ENCODE data around the gene C16orf95.
"Not testable (repeated sequence)": the region's sequence is repeated elsewhere in the genome, so short reads cannot be mapped to it uniquely, and the experiment has no call there.

Gene C16orf95

DNA sequence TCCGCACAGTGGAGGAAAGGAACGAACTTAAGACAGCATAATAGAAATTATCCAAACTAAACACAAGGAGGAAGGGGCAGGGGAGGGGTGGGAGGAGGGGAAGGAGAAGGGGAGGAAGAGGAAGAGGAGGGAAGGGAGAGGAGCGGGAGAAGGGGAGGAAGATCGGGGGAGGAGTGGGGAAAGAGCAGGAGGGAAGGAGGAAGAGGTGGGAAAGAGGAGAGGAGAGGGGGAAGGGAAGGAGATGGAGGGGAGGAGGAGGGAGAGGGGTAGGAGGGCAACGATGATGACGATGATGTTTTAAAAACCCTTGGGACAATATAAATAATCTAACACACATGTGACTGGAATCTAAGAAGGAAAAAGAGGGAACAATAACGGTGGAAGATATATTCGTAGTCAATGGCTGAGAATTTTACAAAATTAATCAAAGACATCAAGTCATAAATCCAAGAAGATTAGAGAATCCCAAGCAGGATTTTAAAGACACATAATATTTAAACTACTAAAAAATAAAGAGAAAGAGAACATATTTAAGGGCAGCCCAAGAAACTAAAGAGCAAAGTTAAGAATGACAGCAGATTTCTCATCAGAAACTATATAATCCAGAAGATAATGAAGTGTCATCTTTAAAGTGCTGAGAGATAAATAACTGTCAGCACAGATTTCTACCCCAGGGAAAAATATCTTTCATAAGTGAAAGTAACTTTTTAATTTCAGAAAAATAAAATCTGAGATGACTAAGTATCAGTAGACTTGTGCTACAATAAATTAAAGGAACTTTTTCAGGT, 30.2 kb downstream of the C16orf95 start:
- no peak for DNase-seq (ENCODE audit: low read depth)

DNA sequence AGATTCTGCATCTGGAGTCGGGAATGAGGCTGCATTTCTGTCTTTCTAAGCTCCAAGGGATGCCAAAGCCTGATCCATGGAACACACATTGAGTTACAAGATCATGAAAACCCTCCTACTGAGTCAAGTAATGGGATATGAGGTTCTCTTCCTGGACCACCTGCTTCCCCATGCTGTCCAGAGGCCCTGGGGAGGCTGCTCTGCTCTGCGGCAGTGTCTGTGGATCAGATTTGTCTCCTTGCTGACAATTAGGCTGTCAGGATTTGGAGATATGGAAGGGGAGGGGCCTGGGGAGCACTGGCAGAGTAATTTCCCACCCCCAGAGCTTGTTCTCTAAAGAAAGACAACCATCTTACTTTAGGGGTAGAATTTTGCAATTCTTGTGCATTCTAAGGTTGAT, 33.0 kb downstream of the C16orf95 start:
- DNase-seq (ENCODE audit: low read depth): no peak

DNA sequence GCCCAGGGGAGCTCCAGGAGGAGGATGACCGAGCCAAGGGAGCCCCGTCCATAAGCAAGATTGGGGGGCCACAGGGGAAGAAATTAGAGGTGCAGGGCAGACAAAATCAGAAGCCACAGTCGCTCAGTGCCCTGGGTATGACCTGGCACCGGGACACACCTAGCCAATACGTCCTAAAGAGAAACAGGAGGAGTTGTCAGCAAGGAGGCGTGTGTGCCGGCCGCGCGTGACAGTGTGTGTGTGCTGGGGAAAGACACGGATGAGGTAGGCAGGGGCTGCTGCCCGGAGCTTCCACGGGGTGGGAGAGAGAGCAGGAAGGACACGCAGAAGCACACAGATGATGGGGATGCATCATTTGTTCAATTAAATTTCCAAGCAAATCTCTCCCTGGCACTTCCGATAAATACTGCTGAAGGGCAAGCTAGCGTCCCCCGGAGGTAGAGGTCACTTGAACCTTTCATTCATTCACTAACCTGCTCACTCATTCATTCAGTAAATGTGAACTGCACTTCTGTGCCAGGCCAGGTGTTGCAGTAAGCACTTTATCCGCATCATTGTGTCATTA, 38.0 kb downstream of the C16orf95 start:
- DNase-seq (ENCODE audit: low read depth): no peak

DNA sequence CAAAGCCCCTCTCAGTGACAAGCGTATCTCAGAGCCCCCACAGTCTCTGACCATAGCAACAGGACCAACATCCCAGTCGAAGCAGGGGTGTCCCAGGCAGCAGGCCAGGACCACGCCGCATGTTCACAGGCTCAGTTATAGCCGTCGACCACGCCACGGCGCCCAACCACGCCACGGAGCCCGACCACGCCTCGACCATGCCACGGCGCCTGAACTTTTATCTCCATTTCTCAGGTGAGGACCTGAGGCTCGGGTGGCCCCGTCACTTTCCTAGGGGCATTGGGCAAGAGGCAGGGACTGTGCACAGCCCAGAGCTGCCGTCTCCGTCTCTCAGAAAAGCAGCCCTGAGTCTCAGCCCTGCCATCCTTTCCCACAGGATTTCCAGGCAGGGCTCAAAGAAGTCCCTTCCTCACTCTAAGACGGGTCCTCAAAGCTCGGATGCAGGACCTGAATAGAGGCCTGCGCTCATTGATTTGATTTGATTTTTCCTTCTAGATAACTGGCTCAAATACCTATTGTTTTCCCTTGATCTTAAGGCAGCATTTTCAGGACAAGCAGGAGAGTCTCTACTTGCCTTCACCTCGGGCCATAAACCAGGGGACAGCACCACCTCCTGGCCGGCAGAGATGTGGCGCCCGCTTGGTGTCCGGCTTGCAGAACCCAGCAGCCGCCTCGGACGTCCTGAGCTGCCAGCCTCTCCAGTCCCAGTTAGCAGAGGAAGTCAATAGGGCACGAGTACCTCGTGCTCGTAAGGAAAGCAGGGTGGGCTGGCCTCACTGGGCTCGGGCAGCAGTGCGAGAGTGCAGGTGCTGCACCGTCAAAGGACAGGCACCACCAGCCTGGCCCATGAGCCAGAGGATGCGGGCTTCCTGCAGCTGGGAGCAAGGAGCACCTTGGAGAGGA, 38.8 kb downstream of the C16orf95 start:
- DNase-seq (ENCODE audit: low read depth): peak; percentile 8

DNA sequence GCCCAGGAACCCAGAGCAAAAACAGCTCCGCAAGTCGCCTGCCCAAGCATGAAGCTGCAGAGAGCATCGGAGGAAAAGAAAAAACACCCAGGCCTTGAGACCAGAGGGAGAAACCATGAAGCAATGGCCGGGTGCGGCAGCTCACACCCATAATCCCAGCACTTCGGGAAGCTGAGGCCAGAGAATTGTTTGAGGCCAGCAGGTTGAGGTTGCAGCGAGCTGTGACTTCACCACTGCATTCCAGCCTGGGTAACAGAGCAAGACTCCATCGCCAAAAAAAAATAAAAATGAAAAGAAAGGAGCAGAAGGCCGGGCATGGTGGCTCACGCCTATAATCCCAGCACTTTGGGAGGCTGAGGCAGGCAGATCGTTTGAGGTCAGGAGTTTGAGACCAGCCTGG, 40.3 kb downstream of the C16orf95 start:
- DNase-seq (ENCODE audit: low read depth): no peak

DNA sequence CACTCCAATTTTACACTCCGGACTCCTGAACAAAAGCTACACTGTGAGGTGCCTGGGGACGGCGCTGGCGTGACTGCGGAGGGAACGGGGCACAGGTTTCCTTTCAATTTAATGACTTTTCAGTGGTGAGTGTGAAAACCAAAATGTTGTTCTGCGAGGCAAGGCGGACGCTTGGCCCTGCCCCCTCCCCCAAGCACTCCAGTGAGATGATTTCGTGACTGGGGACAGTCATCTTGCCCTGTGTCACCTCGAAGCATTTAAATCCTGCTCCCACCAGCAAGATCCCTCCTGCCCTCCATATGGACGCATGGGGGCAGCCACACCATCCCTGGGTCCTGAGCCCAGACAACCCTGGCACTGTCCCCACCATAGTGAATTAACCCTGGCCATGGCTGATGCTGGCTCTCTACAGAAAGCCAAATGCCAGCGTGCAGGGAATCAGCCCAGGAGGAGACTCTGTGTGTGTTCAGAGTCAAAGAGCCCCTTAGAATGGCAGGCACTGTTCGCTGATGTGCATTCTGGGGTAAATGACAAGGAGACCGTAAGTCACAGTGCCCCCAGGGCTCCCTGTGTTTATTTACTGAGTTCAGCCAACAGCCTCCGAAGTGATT, 41.0 kb downstream of the C16orf95 start:
- DNase-seq (ENCODE audit: low read depth): no peak

DNA sequence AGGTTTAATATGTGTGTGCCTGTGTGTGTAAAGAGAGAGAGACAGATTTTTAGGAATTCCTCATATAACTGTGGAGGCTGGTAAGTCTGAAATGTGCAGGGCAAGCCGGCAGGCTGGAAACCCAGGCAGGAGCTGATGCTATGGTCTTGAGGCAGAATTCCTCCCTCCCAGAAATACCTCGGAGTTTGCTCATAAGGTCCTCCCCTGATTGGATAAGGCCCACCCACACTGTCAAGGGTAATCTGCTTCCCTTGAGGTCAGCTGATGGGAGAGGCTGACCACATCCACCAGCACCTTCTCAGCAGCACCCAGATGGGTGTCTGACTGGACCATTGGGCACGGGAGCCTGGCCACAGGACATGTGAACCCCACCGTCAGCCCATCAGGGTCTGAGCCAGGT, 42.4 kb downstream of the C16orf95 start:
- DNase-seq (ENCODE audit: low read depth): no peak

DNA sequence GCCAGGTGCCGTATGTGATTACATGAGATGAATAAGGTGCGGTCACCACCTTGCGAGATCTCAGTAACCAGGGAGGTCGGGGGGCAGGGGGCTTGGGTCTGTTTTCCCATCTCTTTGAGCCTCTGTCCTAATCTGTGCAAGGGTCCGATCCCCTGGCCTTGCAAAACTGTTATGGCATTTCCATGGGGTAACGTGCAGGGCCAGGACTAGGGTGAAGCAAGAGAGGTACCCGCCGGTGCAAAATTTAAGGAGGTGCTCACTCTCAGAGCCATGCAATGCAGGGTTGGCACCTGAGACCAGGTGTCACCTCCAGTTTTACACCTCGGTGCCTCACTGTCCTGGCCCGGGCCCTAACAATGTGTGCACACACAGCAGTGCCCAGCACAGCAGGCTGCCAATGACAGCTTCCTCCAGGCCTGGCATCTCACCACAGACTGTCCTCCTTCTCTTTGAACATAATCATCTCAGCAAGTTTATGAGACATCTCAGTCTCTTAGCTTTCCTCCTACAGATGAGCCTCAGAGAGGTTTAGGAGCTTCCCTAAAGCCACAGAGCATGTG, 43.6 kb downstream of the C16orf95 start:
- DNase-seq (ENCODE audit: low read depth): no peak

DNA sequence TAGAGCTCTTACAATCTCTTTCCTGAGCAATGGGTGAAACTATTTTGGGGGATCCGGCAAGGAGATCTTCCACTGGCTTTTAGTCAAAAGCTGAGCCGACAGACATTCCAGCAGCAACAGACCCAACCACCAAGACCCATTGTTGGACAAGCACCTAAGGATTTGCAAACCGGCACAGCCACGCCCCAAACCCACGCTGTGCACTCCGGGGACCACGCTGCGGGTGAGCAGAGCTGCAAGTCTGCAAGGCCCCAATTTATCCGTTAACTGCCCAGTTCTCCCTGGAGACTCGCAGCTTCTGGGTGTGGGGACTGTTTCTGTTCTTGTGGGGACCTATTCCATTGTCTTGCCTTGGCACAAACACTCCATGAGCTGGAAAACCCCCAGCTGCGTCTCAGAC, 45.9 kb downstream of the C16orf95 start:
- no peak for DNase-seq (ENCODE audit: low read depth)

DNA sequence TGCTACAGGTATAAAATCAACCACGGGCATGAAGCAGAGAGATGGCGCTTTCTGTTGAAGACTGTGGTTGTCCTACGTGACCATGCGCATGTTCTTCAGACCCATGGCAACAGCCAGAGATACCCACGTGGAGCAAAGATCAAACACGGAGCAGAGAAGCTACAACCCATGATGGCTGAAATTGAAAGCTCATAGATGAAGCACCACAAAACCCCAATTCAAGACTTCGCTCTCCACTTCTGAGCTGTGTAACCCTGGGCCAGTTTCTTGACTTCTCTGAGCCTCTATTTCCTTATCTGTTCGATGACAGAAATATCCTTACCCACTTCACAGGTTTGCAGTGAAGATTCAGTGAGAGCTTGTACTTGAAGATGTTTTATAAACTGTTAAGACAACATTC, 49.6 kb downstream of the C16orf95 start:
- DNase-seq (ENCODE audit: low read depth): no peak

DNA sequence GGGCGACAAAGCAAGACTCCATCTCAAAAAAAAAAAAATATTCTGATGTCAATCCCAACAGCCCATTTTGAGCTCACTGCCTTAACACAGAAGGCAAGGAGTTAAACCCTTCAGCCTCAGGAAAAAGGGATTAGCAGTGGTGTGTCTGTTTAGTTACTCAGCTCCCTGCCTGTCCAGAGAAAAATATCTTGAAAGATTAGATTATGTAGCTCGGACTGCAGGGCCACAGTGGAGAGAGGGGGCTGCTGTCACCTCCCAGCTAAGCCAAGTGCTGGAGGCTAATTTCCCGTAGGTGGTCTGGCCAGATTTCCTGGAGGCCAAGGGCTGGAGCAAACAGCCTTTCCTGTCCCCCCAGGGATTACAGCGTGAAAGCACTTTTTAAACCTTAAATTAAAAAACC, 50.3 kb downstream of the C16orf95 start:
- no peak for DNase-seq (ENCODE audit: low read depth)

DNA sequence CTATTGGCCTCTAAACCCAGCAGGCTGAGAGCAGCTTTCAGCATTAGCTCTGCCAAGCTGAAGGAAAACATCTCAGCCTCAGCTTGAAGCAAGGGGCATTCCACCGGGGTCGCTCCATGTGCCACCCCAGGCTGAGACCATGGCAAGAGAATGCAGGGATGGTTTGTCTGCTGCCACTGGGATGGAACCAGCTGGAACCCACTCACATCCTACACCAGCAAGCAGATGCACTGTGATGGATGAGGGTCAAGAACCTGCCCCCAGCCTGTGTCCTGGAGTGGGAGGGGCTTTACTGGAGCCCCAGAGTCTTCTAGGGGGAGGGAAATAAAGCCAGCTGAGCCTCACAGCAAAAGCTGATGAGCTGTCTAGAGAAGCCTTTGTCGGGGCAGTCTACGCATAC, 51.9 kb downstream of the C16orf95 start:
- DNase-seq (ENCODE audit: low read depth): no peak

DNA sequence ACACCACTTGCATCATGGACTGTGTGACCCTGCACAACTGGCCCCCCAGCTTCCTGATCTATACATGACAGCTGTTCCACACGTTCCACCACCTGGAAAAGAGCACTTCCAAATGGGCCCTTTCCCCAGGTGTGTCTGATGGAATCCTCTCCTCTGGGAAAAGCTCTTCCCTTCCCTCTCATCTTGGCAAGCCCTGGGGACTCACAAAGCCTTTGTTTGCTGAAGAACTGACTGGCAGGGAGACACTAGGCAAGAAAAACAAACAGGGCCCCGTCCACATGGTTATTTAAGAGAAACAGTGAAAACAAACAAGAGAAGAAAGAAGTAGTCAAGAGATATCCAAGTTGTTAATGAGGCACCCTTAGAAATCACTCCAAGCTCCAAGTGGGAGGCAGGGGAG, 52.6 kb downstream of the C16orf95 start:
- no peak for DNase-seq (ENCODE audit: low read depth)

DNA sequence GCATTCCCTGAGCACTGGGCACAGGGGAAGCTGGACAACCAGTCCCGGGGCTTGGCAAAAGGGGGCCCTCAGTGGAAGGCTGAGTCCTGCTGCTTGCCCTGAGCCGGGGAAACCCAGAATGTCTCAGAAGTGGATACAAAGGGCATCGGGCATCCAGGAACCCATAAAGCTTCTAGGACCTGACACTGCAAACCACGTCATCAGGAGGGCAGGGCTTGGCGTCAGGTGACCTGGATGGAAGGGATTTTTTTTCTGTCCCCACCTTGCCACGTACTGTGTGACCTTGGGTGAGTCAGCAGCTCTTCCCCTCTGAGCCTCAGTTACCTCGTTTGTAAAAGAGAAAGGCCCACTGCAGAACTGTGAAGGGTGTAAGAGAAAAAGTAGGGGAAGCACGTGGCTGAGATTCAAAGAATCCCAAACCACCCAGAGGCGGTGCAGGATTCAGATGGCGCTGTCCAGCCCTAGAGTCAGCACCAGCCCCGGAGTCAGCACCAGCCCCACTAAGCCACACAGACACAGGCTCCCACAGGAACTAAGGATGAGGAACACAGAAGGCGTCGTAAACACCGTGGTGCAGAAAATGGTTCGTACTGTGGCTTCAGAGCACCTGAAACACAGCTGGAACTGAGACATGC, 53.7 kb downstream of the C16orf95 start:
- no peak for DNase-seq (ENCODE audit: low read depth)

DNA sequence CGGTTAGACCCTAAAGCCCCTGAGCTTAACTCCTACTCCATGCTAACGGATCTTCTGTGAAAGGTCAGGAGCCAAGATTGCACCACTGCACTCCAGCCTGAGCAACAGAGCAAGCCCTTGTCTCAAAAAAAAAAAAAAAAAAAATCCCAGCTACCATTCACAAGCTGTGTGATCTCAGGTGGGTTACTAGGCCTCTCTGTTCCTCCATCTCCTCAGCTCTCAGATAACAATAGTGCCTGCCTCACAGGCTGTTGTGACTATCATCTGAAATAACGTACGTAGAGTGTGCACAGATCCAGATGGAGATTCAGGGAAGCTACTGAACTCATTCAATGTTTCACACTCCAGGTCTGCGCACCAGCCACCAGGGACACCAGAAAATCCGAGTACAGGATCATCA, 57.8 kb downstream of the C16orf95 start:
- no peak for DNase-seq (ENCODE audit: low read depth)

DNA sequence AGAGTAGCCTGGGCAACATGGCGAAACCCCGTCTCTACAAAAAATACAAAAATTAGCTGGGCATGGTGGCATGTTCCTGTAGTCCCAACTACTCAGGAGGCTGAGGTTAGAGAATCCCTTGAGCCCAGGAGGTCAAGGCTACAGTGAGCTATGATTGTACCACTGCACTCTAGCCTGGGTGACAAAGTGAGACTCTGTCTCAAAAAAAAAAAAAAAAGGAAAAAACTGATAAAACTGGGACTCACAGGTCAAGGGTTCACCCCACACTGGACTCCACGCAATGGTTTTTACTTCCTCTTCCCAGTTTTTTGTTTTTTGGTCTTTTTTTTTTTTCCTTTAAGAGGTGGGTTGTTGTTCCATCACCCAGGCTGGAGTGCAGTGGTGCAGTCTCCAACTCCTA, 58.5 kb downstream of the C16orf95 start:
- DNase-seq (ENCODE audit: low read depth): not testable (repeated sequence)

DNA sequence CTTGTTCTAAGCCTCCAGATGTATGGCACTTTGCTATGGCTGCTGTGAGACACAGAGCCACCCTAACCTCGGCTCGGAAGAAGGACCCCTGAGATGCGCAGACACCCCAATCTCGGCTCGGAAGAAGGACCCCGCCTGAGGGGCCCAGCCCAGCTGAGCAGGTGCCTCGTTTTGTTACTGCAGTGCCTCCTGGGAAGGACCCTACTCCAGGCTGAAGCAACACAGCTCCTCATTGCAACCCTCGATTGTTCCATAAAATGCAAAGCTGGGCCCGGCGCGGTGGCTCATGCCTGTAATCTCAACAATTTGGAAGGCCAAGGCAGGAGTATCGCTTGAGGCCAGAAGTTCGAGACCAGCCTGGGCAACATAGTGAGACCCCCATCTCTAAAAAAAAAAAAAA, 61.3 kb downstream of the C16orf95 start:
- DNase-seq (ENCODE audit: low read depth): no peak

DNA sequence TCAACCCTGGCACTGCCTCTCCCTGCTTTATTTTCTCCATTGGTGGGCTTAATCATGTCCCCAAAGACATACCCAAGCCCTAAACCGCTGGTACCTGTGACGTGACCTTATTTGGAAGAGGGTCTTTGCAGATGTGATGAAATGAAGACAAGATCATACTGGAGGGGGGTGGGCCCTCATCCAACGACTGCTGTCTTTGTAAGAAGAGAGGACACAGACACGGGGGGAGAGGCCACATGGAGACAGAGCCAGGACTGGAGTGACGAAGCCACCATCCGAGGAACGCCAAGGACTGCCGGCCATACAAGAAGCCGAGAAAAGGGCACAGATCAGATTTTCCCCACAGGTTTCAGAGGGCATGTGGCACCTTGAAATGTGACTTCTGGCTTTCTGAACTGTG, 62.5 kb downstream of the C16orf95 start:
- DNase-seq (ENCODE audit: low read depth): no peak

DNA sequence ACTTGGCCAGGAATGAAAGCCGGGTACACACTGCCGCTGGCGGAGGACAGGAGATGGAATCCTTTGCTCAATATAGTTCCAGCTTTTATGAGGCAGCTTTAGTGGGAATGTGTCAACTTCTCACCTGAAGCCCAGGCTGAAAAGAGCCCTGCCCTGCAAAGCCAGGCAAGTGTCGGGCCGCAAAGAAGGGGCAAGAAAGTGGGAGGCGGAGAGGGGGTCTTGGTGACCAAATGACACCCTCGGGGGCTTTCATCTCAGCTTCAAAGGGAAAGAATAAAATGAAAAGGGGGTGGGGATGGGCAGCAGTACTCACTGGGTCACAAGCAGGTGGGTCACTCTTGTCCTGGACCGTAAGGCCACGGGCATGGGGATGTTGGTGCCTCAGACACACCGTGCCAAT, 62.9 kb downstream of the C16orf95 start:
- DNase-seq (ENCODE audit: low read depth): no peak

DNA sequence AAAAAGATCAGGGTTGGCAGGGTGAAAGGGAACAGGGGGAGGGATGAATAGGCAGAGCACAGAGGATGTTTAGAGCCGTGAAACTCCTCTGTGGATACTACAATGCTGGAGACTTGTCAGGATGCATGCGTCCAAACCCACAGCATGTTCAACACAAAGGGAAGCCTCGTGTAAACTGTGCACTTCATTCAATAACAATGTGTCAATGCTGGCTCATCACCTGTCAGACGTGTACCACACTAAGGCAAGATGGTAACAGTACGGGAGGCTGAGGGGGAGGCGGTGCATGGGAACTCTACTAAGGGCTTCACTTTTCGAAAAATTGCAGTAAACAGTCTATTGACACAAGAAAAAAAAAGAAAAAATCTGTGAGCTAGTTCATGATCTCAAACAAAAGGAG, 63.7 kb downstream of the C16orf95 start:
- no peak for DNase-seq (ENCODE audit: low read depth)

All from GM04503 (cell line).